Breast epithelium (tissue), 4 donors: Measurements from ENCODE around the gene SNX2. TPM values are rescaled to one million over a fixed set of nuclear protein-coding genes. Genes with fewer than 3 reads are reported as not detected.

Experiments
- DNase-seq, 2 donors: peaks; one replicate each; pipeline ENCODE4 v3.0.0-alpha.2; 2019; ENCODE audit warnings: low spot score in 2 of 2
- H3K27ac ChIP-seq, 2 donors: fragments of 200-600 bp; sonication (generic) in 1 of 2; one replicate each; pipeline ENCODE4 v1.5.1; 2016 to 2019; ENCODE audit warnings: mild to moderate bottlenecking in 1 of 2
- H3K27me3 ChIP-seq, 2 donors: fragments of 200-600 bp; sonication (generic) in 1 of 2; one replicate each; pipeline versions ENCODE4 v1.5.1 to v1.6.0; 2017 to 2019; ENCODE audit warnings: control low read depth in 1 of 2, mild to moderate bottlenecking in 1 of 2
- H3K36me3 ChIP-seq: fragments of 200-600 bp; one replicate; pipeline ENCODE4 v1.5.1; 2019
- H3K4me1 ChIP-seq, 2 donors: fragments of 200-600 bp; sonication (generic); one replicate each; pipeline ENCODE4 v1.5.1; 2016 to 2019; ENCODE audit warnings: control low read depth in 1 of 2
- H3K4me3 ChIP-seq, 3 donors: fragments of 200-600 bp; sonication (generic); 1 replicate in 2 of 3; 2 replicates in 1 of 3; pipeline ENCODE4 v1.5.1; 2016 to 2019; ENCODE audit warnings: mild to moderate bottlenecking in 3 of 3, moderate library complexity in 2 of 3
- H3K9me3 ChIP-seq, 2 donors: fragments of 200-600 bp; sonication (generic) in 1 of 2; one replicate each; pipeline ENCODE4 v1.5.1; 2016 to 2019; ENCODE audit warnings: control low read depth in 1 of 2
- CTCF ChIP-seq, 3 donors: fragments of 450-650 bp; IDR thresholded peaks; one replicate each; pipeline ENCODE4 v1.5.1; 2016 to 2017; ENCODE audit warnings: antibody characterized with exemption in 3 of 3, mild to moderate bottlenecking in 3 of 3, moderate library complexity in 3 of 3
- POLR2A ChIP-seq: fragments of 450-650 bp; IDR thresholded peaks from one replicate; pipeline ENCODE4 v1.6.1; 2016; ENCODE audit warnings: antibody characterized with exemption, mild to moderate bottlenecking, moderate library complexity
- POLR2AphosphoS5 ChIP-seq, 3 donors: sonication (generic); formaldehyde crosslinking; IDR thresholded peaks; one replicate each; pipeline ENCODE4 v1.6.1; 2017; ENCODE audit warnings: antibody characterized with exemption in 3 of 3
- intact Hi-C: fragments of 100-400 bp; cut with DNase I; formaldehyde crosslinking; loops from one replicate; pipeline ENCODE4 v1.15.1; 2023; ENCODE audit warnings: low total_unique reads
- total RNA-seq, 3 donors: library from RNA; depleted of rRNA; stranded (reverse); fragments of >200 nt; gene quantifications; one replicate each; pipeline ENCODE4 v1.1.0, GENCODE V29; 2016

SNX2 gene
- 100 to 1,000 TPM in 1 of 3 donors, 10 to 100 TPM in 2; 75.7 to 102 (median 79.8) TPM for total RNA-seq

GRCh38 chr5:122774861-122775549 is at the start of gene SNX2:
Gene SNX2, plus strand, starts transcription at chr5:122775080. Its CDS starts 24 bp downstream, at chr5:122775104.
- no peaks in the 10 kb centered on the region for H3K27me3 ChIP-seq
- DNase-seq = peak; percentile 89 to 93
- intact Hi-C loops = no loop called here

GRCh38 chr5:122727112-122727541 is 47.8 kb upstream of the SNX2 start:
- Histone ChIP-seq H3K27me3 (no peaks in the 10 kb centered on the region), H3K9me3 (no peaks in the 10 kb centered on the region), H3K27ac (no peak overlapping the region), H3K4me3 (no peak overlapping the region), H3K4me1 (peaks cover 0 to 9% of the 10 kb centered on the region in 2 donors), H3K36me3 (no peaks in the 10 kb centered on the region)
- DNase-seq = no peak
- TF ChIP-seq POLR2A = no peak
- TF ChIP-seq POLR2AphosphoS5 (IDR thresholded peaks at IDR 0.05) = no peak
- TF ChIP-seq CTCF (IDR thresholded peaks at IDR 0.05) = no peak
- intact Hi-C loops = no loop called here

More at GRCh38 chr5:122774861-122775549, at the start of gene SNX2:
- Histone ChIP-seq H3K4me1 (no peaks in the 10 kb centered on the region), H3K9me3 (no peaks in the 10 kb centered on the region), H3K4me3 (peak within 1 kb of the TSS; percentile 83 to 95 (median 94)), H3K36me3 (no peaks in the 10 kb centered on the region), H3K27ac (peak within 1 kb of the TSS; percentile 93 to 95)
- TF ChIP-seq POLR2A = peak; percentile 66
- TF ChIP-seq POLR2AphosphoS5 (IDR thresholded peaks at IDR 0.05) = peak; percentile 40 to 84 (median 64)
- peak in 1 of 3 donors; percentile 25 for TF ChIP-seq CTCF (IDR thresholded peaks at IDR 0.05)

GRCh38 chr5:122730037-122730436 is 44.8 kb upstream of the SNX2 start:
- no peak overlapping the region for H3K27ac ChIP-seq
- H3K9me3 ChIP-seq = no peaks in the 10 kb centered on the region
- no peak overlapping the region for H3K4me3 ChIP-seq
- no peaks in the 10 kb centered on the region for H3K36me3 ChIP-seq
- DNase-seq = no peak
- no peaks in the 10 kb centered on the region for H3K27me3 ChIP-seq
- TF ChIP-seq POLR2A (no peak), POLR2AphosphoS5 (IDR thresholded peaks at IDR 0.05) (no peak), CTCF (IDR thresholded peaks at IDR 0.05) (no peak)
- intact Hi-C loops = no loop called here
- no peaks in the 10 kb centered on the region for H3K4me1 ChIP-seq

GRCh38 chr5:122730456-122730855 is 44.4 kb upstream of the SNX2 start:
- Histone ChIP-seq H3K27ac (no peak overlapping the region), H3K4me3 (no peak overlapping the region), H3K27me3 (no peaks in the 10 kb centered on the region), H3K4me1 (no peaks in the 10 kb centered on the region), H3K36me3 (no peaks in the 10 kb centered on the region), H3K9me3 (no peaks in the 10 kb centered on the region)
- intact Hi-C loops = no loop called here
- TF ChIP-seq CTCF (IDR thresholded peaks at IDR 0.05) (no peak), POLR2AphosphoS5 (IDR thresholded peaks at IDR 0.05) (no peak), POLR2A (no peak)
- DNase-seq = no peak

- no peak for DNase-seq
- Histone ChIP-seq H3K27me3 (no peaks in the 10 kb centered on the region), H3K36me3 (no peaks in the 10 kb centered on the region), H3K4me3 (no peak overlapping the region), H3K27ac (peak overlapping the region in 1 of 2 donors; percentile 39), H3K9me3 (peaks cover 0 to 6% of the 10 kb centered on the region in 2 donors), H3K4me1 (no peaks in the 10 kb centered on the region)
- TF ChIP-seq POLR2A (no peak), CTCF (IDR thresholded peaks at IDR 0.05) (no peak), POLR2AphosphoS5 (IDR thresholded peaks at IDR 0.05) (no peak)
- intact Hi-C loops = no loop called here
Measured at GRCh38 chr5:122736086-122736845, 38.6 kb upstream of the SNX2 start.
